GM20000 (cell line): ENCODE results near the gene CCNI.

ENCODE experiments used
- DNase-seq: peaks from one replicate; pipeline ENCODE4 v3.0.0; 2012; ENCODE audit warnings: low spot score
- TF ChIP-seq, protein P1 (sequence below): IDR thresholded peaks from 2 replicates; pipeline ENCODE4 v1.5.1; 2012; ENCODE audit warnings: mild to moderate bottlenecking, control low read depth; ENCODE audit errors: extremely low read depth, missing control alignments

Gene CCNI

DNA sequence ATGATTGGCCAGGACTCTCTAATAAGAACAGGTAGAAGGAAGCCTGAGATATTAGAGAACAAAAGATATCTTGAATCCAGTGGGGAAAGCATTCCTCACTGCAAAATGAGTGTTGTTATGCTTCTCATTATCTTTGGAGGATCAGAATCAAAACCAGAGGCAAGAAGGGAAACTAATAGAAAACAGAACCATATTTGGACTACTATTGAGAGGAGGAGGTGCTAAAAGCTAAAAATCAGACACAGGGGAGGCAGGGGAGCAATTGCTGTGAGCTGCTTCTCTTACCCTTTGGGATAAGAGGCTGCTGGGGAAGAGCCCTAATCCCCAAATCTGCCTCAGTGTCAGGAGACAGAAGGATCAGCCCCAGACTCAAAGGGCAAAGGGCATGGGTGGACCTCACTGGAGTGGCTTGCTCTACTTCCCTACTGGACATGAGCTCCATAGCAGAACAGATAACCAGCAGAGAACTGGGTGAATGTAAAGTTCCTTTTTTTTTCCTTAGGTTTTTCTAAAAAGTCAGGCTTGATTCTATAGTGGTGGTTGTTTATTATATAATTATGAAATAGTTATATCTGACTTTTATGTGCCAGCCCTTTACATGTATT is 66.2 kb downstream of the CCNI start:
- TF ChIP-seq, protein P1, sequence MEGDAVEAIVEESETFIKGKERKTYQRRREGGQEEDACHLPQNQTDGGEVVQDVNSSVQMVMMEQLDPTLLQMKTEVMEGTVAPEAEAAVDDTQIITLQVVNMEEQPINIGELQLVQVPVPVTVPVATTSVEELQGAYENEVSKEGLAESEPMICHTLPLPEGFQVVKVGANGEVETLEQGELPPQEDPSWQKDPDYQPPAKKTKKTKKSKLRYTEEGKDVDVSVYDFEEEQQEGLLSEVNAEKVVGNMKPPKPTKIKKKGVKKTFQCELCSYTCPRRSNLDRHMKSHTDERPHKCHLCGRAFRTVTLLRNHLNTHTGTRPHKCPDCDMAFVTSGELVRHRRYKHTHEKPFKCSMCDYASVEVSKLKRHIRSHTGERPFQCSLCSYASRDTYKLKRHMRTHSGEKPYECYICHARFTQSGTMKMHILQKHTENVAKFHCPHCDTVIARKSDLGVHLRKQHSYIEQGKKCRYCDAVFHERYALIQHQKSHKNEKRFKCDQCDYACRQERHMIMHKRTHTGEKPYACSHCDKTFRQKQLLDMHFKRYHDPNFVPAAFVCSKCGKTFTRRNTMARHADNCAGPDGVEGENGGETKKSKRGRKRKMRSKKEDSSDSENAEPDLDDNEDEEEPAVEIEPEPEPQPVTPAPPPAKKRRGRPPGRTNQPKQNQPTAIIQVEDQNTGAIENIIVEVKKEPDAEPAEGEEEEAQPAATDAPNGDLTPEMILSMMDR, result no peak
- DNase-seq, result no peak

DNA sequence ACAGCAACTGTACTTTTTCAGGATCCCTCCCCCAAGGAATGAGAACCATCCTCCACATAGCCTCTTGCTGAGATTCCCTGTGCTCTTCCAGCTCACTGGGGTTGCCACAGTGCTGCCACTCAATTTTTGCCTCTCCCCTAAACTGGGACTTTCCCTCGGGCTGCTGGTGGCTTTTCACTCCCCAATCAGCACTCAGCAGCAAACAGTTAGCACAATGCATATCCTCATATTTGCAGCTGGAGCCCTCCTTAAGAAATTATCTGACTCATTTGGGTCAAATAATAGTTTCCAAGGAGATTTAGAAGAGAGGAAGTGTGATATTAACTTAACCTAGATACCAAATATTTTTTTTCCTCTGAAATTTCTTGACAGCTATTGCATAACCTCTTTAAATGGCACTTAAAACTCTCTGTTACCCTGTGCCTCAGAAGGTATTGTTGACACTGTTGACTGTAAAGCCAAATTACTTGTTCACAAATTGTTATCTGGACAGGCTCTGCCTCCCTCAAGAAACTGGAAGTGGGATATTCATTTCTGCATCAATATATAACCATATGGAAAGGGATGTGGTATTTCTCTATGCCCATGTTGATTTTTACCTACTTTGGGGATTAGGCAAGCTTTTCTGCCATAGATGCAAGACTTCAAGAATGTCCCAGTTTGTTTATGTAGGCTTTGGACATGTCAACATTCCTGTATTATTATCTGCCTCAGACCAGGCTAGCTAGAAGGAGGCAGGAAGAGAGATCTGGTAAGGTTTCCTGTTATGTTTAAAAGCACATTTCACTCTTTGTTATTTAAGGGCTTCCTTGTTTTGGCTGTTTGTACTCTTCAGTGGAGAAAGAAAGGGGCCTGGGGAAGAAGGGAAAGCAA is 68.2 kb downstream of the CCNI start:
- peak; percentile 33 for DNase-seq
- TF ChIP-seq, protein P1, result no peak

DNA sequence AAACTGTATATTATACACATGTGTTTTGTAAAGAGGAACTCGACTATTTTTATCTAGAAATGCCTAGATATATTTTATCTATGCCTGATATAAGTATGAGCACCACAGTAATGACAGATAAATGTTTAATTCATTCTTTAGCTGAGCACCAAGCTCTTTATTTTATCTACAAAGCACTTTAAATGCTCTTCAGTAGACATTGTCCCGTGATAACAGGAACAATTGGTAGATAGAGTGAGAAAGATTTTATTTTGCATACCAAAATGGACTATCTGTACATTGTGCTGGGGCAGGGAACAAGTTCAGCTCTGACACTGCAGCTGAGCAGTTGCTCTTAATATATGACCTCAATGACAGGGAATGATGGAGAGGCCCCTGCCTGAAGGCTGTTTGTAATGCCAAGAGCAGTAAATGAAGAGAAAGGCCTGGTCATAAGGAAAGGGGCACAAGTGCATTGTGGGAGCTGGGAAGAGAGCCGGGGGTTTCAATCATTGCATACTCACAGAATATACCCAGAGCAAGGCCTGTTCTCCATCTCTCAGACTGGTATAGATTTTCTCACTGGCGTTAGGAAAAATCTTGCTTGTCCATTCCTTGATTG is 68.9 kb downstream of the CCNI start:
- no peak for DNase-seq
- TF ChIP-seq, protein P1, result no peak

GRCh38 chr4:77003400-77003799 is 72.4 kb downstream of the CCNI start:
- TF ChIP-seq, protein P1, result no peak
- no peak for DNase-seq

GRCh38 chr4:77002321-77003107 is 73.3 kb downstream of the CCNI start:
- no peak for DNase-seq
- TF ChIP-seq, protein P1, result no peak

- TF ChIP-seq, protein P1, result no peak
- no peak for DNase-seq
Measured at GRCh38 chr4:77001907-77002306, 73.9 kb downstream of the CCNI start.
